Neutrophil (primary cell): ENCODE data around the gene CNOT11.

Experiments used
- H3K27ac ChIP-seq: fragments of 200-600 bp; sonication (generic); 2 replicates; pipeline ENCODE4 v1.5.1; 2016; ENCODE audit warnings: mild to moderate bottlenecking, moderate library complexity
- H3K27me3 ChIP-seq: fragments of 200-600 bp; sonication (generic); 2 replicates; pipeline ENCODE4 v1.6.0; 2016; ENCODE audit warnings: mild to moderate bottlenecking
- H3K36me3 ChIP-seq: fragments of 200-600 bp; sonication (generic); 2 replicates; pipeline ENCODE4 v1.5.1; 2017
- H3K4me1 ChIP-seq, 2 experiments: fragments of 200-600 bp in 1 of 2; sonication (generic) in 1 of 2; 1 replicate in 1 of 2; 2 replicates in 1 of 2; pipeline versions ENCODE4 v1.5.1 to v1.6.1; 2013 to 2016; ENCODE audit warnings: low read depth in 1 of 2, low read length in 1 of 2, mild to moderate bottlenecking in 1 of 2, moderate library complexity in 1 of 2; ENCODE audit not compliant: control insufficient read depth in 1 of 2, insufficient read depth in 1 of 2
- H3K4me3 ChIP-seq, 2 experiments: fragments of 200-600 bp in 1 of 2; sonication (generic) in 1 of 2; 1 replicate in 1 of 2; 2 replicates in 1 of 2; pipeline ENCODE4 v1.5.1; 2013 to 2016; ENCODE audit warnings: low read depth in 1 of 2, low read length in 1 of 2, mild to moderate bottlenecking in 1 of 2, moderate library complexity in 1 of 2
- H3K9me3 ChIP-seq: fragments of 200-600 bp; sonication (generic); 2 replicates; pipeline ENCODE4 v1.5.1; 2016
- TF ChIP-seq, protein P1 (sequence below): fragments of 200-600 bp; sonication (generic); IDR thresholded peaks from 2 replicates; pipeline ENCODE4 v1.5.1; 2016; ENCODE audit warnings: antibody characterized with exemption

CNOT11 gene

DNA sequence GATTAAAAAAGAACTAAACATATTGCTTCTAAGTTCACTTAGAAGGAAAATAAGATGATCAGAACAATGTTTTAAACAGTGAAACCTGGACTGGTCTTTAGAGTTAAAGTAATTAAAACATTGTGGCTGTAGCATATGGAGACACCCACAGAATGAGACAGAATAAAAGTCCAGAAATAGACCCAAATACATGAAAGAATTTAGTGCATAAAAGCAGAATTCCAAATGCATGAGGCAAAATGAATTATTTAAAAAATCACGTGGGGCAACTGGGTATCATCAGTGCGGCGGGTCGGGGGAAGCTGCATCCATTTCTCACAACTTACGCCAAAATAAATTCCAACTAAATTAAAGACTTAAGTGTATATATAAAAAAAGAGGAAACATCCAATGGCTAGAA is 43.7 kb downstream of the CNOT11 start:
- TF ChIP-seq, protein P1, sequence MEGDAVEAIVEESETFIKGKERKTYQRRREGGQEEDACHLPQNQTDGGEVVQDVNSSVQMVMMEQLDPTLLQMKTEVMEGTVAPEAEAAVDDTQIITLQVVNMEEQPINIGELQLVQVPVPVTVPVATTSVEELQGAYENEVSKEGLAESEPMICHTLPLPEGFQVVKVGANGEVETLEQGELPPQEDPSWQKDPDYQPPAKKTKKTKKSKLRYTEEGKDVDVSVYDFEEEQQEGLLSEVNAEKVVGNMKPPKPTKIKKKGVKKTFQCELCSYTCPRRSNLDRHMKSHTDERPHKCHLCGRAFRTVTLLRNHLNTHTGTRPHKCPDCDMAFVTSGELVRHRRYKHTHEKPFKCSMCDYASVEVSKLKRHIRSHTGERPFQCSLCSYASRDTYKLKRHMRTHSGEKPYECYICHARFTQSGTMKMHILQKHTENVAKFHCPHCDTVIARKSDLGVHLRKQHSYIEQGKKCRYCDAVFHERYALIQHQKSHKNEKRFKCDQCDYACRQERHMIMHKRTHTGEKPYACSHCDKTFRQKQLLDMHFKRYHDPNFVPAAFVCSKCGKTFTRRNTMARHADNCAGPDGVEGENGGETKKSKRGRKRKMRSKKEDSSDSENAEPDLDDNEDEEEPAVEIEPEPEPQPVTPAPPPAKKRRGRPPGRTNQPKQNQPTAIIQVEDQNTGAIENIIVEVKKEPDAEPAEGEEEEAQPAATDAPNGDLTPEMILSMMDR: no peak
- peak overlapping the region; percentile 5 to 99 for H3K4me3 ChIP-seq
- H3K4me1 ChIP-seq: peaks cover 96 to 100% of the 10 kb centered on the region in 2 experiments
- H3K27ac ChIP-seq: no peak overlapping the region
- H3K9me3 ChIP-seq: no peaks in the 10 kb centered on the region
- H3K36me3 ChIP-seq: peaks cover 84% of the 10 kb centered on the region
- no peaks in the 10 kb centered on the region for H3K27me3 ChIP-seq

DNA sequence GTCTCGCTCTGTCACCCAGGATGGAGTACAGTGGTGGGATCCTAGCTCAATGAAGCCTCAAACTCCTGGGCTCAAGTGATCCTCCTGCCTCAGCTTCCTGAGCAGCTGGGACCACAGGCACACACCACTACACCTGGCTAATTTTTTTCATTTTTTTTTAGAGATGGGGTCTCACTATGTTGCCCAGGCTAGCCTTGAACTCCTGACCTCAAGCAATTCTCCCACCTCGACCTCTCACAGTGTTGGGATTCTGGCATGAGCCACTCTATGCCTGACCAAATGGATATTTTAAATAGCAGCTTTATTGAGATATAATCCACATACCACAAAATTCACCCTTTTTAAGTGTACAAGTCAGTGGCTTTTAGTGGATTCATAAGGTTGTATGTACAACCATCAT is 44.7 kb downstream of the CNOT11 start:
- Histone ChIP-seq H3K9me3 (no peaks in the 10 kb centered on the region), H3K27me3 (no peaks in the 10 kb centered on the region), H3K4me3 (peak overlapping the region; percentile 27 to 99), H3K4me1 (peaks cover 98 to 100% of the 10 kb centered on the region in 2 experiments), H3K36me3 (peaks cover 83% of the 10 kb centered on the region), H3K27ac (peak overlapping the region; percentile 37)
- TF ChIP-seq, protein P1: no peak

DNA sequence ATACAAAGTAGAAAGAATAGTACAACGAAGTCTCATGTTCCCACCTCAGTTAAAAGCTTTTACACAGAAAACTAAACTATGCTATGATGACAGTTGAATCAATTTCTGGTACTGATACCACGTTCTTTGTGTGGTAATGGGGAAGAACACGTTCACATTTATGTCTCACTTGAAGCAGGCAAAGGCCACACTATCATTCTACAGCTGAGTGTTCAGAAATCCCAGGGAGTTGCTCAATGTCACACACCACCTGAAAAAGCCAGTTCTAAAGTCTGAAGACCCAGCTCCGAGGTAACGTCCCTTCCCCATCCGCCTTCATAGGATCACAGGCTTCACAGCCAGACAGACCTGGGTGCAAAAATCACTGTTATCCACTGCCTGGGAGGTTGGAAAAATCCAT is 46.9 kb downstream of the CNOT11 start:
- TF ChIP-seq, protein P1: no peak
- peak overlapping the region; percentile 100 for H3K27ac ChIP-seq
- H3K36me3 ChIP-seq: peaks cover 82% of the 10 kb centered on the region
- no peaks in the 10 kb centered on the region for H3K27me3 ChIP-seq
- peak overlapping the region; percentile 99 to 100 for H3K4me3 ChIP-seq
- H3K9me3 ChIP-seq: no peaks in the 10 kb centered on the region
- peaks cover 98 to 100% of the 10 kb centered on the region in 2 experiments for H3K4me1 ChIP-seq

DNA sequence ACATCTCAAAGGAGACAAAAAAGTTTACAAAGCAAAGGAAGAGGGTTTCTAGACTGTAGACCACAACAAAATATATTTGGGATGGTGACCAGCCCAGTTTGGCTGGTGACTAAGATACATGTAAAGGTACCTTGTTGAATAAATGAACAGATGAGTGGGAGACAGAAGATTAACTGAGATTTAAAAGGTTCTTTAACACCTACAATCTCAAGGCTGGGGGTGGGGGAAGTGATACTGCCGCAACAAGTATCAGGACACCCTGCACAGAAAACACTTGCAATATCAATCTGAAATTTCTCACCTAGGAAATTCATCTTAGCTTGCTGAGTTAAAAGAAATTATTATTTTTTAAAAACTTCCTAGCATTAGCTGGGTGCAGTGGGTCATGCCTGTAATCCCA is 47.5 kb downstream of the CNOT11 start:
- TF ChIP-seq, protein P1: no peak
- H3K9me3 ChIP-seq: no peaks in the 10 kb centered on the region
- H3K4me1 ChIP-seq: peaks cover 99% of the 10 kb centered on the region in 2 experiments
- no peaks in the 10 kb centered on the region for H3K27me3 ChIP-seq
- peaks cover 81% of the 10 kb centered on the region for H3K36me3 ChIP-seq
- peak overlapping the region; percentile 100 for H3K27ac ChIP-seq
- peak overlapping the region; percentile 99 to 100 for H3K4me3 ChIP-seq

DNA sequence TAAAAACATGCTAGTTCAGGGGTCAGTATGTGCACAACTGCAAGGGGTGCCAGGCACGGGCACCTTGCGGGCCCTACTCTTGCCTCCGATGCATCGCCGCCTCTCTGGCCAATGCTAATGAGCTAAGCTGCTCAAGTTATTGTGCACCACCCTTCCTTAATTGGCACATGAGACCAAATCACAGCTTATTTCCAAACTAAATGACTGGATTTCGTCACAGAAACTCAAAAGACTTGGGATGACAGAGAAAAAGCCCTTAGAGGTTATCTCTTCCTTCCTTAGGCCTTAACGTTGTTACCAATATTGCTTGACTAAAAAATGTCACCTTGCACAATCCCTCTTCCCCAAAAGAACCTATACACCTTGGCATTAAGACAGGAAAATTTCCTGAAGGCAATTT is 48.1 kb downstream of the CNOT11 start:
- H3K27ac ChIP-seq: peak overlapping the region; percentile 100
- peak overlapping the region; percentile 99 to 100 for H3K4me3 ChIP-seq
- H3K4me1 ChIP-seq: peaks cover 99% of the 10 kb centered on the region in 2 experiments
- TF ChIP-seq, protein P1: no peak
- no peaks in the 10 kb centered on the region for H3K27me3 ChIP-seq
- no peaks in the 10 kb centered on the region for H3K9me3 ChIP-seq
- peaks cover 85% of the 10 kb centered on the region for H3K36me3 ChIP-seq

DNA sequence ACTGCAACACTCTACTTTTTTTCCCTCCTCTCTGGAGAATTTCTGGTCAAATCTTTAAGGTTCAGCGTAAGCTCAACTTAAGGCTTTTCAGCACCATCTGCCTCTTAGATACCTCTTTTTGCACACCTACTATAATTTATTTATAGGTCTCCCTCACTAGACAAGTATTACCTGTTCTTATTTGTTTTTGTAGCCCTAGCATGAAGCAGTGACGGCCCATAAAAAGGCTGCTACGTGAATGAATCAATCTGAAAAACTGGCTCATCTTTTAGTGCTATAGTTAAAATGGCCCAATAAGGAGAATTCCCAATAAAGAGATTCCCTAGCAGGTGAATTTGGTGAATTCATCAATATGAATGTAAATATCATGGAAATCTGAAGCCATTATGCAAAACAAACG is 49.3 kb downstream of the CNOT11 start:
- no peaks in the 10 kb centered on the region for H3K27me3 ChIP-seq
- peak overlapping the region; percentile 100 for H3K27ac ChIP-seq
- no peaks in the 10 kb centered on the region for H3K9me3 ChIP-seq
- H3K4me1 ChIP-seq: peaks cover 89 to 96% of the 10 kb centered on the region in 2 experiments
- H3K36me3 ChIP-seq: peaks cover 89% of the 10 kb centered on the region
- H3K4me3 ChIP-seq: peak overlapping the region; percentile 99 to 100
- TF ChIP-seq, protein P1: no peak
